NCI-H2107 treated with DMSO at 0.1 percent for 48 hours (cell line): Measurements from ENCODE around the gene ARMCX6.
"Not testable (repeated sequence)": the region's sequence is repeated elsewhere in the genome, so short reads cannot be mapped to it uniquely, and the experiment has no call there.

Source experiments
- DNase-seq: peaks from one replicate; lab custom pipeline; 2025; ENCODE audit not compliant: unreplicated experiment; lab: John Stamatoyannopoulos, UW

ARMCX6 gene

DNA sequence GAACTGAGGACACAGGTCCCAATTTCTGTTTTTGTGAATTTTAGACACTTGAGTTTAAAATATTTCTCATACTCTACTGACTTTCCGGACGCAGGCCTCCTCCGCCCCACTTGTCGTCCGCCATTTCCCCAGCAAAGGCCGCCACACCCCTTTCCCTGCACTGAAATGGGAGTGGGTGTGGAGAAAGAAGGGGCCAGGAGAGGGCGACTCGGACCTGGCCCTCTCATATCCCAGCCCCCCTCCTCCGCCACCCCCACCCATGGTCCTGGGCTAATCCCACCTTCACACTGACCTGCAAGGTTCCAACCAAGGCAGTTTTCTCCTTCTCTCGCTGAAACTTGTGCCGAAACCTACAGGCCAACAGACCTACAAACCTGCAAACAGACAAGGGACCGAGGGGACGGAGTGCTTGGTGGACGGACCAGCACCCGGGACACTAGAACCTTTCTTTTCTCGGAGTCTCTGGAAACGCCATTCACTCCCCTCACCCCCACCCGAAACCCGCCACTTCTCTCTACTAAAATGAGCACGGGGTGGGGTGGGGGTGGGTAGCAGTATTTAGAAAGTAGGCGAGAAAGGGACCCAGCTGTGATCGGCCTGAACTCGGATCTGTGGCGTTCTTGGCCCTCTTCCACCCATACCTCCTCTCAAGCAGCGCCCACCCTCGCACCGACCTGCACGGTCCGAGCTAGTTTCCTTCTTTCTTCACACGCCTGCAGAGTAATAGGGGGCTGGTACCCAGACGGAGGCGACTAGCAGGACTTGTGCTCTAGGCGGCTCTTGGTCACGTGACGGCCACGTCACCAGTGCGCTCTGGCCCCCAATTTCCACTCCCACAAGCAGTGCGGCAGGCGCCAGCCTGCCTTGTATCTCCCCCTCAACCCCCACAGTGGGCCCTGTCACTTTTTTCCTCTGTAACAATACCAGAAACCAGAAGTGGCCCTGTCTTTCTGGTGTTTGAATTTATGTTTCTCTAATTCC, at the start of gene ARMCX6:
ARMCX6 (minus strand) TSS at position 790 of the 981 bp plus-strand sequence. CDS start 1,380 bp downstream, outside the sequence.
- peak; percentile 34 for DNase-seq

- peak; percentile 72 for DNase-seq
These were observed 41.8 kb upstream of the ARMCX6 start, which contains the start of gene ARMCX2 for GRCh38 chrX:101659601-101660063. TSS of gene ARMCX2 (minus strand) at chrX:101659850. CDS start at chrX:101657588, 2,262 bp downstream.

DNA sequence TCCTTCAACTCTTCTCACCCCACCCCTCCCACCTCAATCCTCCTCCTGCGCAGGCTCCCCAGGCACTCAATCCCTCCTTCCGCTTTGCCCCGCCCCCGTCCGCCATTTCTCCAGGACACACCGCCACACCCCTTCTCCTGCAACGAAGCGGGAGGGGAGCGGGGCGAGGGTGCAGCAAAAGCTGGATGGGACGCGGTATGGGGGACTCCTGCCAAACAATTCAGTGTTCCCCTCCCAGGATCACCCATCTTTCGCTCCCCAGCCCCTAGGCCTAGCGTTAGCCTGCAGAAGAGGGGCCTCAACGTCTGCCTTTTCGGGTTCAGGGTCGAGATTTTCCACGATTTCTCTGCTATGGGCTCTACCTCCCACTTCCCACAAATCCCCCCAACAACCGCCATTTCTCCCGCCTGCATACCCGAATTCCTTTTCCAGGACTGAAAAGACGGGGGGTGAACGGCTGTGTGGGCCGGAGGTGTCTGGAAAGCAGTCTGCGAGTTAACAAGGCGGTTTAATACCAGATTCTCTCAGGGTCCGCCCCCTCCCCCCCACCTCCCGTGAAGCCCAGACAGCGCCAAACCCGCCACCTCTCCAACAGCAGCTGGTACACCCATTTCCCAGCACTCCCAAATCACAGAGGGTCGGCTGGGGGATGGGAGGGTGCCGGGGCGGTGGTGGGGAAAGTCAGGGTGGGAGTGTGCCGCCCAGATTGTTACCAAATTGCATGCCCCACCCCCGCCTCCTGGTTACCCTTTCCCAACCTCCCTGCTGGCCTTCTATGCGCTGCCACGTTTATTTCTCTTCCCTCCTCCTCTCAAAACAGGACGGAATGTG, 41.1 kb upstream of the ARMCX6 start:
- peak; percentile 61 for DNase-seq

DNA sequence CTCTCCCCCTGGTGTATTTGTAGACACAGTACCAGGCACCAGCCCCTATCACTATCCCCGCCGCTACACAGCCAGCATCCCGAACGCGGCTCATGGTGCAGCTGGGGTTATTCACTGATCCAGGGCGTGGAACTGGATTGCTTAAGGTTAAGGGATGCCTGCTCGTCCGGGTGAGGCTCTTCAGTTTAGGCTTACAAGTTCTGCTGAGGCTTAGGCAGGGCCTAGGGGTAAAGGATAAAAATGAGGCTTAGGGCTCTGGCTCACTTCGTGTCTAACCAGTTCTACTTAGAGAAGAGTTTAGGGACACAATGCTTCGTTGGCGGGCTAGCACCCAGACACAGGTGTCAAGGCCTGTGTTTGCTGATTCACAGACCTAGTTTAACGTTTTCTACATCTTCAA, 39.7 kb upstream of the ARMCX6 start:
- no peak for DNase-seq

DNA sequence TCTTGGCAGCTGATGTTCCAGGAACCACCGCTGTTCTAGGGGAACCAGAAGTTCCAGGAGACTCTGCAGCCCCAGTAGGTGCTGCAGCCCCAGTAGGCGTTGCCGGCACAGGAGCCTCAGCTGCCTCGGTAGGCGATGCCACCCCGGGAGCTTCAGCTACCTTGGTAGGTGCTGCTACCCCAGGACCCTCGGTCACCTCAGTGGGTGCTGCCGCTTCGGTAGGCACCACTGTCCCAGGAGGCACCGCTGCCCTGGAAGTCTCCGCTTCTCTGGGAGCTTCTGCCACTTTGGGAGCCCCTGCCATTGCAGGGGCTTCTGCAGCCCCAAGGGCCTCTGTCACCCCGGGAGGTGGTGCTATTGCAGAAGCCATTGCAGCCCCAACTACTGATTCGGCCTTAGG, 39.0 kb upstream of the ARMCX6 start:
- no peak for DNase-seq

GRCh38 chrX:101655534-101655933, 37.7 kb upstream of the ARMCX6 start:
- DNase-seq: no peak

GRCh38 chrX:101647716-101648115, 29.9 kb upstream of the ARMCX6 start:
- DNase-seq: not testable (repeated sequence)

DNA sequence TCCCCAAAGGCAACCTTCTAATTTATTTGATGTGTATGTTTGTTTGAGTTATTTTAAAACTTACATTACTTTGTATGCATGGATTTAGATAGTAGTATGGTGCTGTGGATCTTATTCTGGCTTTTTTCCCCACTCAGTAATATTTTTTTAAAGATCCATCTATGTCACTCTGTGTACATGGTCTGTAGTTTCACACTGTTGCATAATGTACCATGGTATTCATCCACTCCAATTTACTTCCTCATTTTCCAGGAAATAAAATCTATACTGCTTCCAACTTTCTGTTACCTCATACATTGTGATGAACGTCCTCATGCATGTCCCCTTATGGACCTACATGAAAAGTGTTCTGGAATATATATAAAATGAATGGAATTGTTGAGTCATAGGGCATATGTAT, 24.3 kb upstream of the ARMCX6 start:
- DNase-seq: no peak

GRCh38 chrX:101639583-101639982, 21.8 kb upstream of the ARMCX6 start:
- DNase-seq: no peak

- DNase-seq: peak; percentile 95
These were observed 1.6 kb upstream of the ARMCX6 start for GRCh38 chrX:101619364-101619763.

DNA sequence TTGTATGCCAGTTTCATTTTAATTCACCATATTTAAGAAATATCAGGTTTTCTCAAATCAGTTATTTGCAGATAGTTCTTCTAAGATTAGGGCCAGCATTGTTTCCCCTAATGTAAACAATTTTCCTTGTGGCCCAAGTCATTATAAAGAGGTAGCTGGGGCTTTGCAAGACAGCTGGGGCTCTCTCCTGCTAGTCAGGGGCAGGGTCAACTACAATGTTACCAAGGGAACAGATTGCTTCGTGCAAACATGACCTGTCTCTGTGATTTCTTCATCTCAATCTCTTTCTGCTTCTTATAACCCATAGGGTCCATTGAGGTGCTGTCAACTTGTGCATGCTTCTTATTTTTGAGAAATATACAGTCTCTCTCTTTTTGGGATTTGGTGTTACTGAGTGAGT, 12.1 kb downstream of the ARMCX6 start:
- DNase-seq: no peak

- DNase-seq: no peak
These were observed 12.7 kb downstream of the ARMCX6 start for GRCh38 chrX:101605146-101605545.

GRCh38 chrX:101602077-101602476, 15.7 kb downstream of the ARMCX6 start:
- no peak for DNase-seq

- DNase-seq: not testable (repeated sequence)
These were observed 18.2 kb downstream of the ARMCX6 start for GRCh38 chrX:101599592-101599991.

GRCh38 chrX:101595739-101596419, 21.9 kb downstream of the ARMCX6 start:
- peak; percentile 27 for DNase-seq
